Upper lobe of left lung (tissue), 4 donors: ENCODE results near the gene NOL4L.

Experiments
- CTCF ChIP-seq, 6 experiments: fragments of 450-650 bp in 4 of 6; fragments of 200-600 bp in 2 of 6; sonication (generic) in 2 of 6; IDR thresholded peaks; one replicate each; pipeline ENCODE4 v1.5.1; 2016 to 2019; ENCODE audit warnings: antibody characterized with exemption in 6 of 6
- POLR2A ChIP-seq, 4 donors: fragments of 450-650 bp; IDR thresholded peaks; one replicate each; pipeline ENCODE4 v1.5.1; 2016 to 2017; ENCODE audit warnings: antibody characterized with exemption in 4 of 4, mild to moderate bottlenecking in 2 of 4

- no peak for TF ChIP-seq POLR2A (IDR thresholded peaks at IDR 0.05)
- no peak for TF ChIP-seq CTCF (IDR thresholded peaks at IDR 0.05)
Observed at GRCh38 chr20:32626407-32626806, 41.3 kb upstream of the NOL4L start.
